GM18870 (cell line): ENCODE results near the gene FGD6.
"Not testable (repeated sequence)": the region's sequence is repeated elsewhere in the genome, so short reads cannot be mapped to it uniquely, and the experiment has no call there.

Source experiments
- ATAC-seq: cut with Tn5 transposase; IDR thresholded peaks from one replicate; pipeline ENCODE4 v1.9.1; 2021; ENCODE audit warnings: moderate library complexity; ENCODE audit not compliant: unreplicated experiment

FGD6 gene

DNA sequence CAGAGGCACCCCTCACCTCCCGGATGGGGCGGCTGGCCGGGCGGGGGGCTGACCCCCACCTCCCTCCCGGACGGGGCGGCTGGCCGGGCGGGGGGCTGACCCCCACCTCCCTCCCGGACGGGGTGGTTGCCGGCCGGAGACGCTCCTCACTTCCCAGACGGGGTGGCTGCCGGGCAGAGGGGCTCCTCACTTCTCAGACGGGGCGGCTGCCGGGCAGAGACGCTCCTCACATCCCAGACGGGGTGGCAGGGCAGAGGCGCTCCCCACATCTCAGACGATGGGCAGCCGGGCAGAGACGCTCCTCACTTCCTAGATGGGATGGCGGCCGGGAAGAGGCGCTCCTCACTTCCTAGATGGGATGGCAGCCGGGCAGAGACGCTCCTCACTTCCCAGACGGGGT, 18.4 kb upstream of the FGD6 start:
- not testable (repeated sequence) for ATAC-seq

DNA sequence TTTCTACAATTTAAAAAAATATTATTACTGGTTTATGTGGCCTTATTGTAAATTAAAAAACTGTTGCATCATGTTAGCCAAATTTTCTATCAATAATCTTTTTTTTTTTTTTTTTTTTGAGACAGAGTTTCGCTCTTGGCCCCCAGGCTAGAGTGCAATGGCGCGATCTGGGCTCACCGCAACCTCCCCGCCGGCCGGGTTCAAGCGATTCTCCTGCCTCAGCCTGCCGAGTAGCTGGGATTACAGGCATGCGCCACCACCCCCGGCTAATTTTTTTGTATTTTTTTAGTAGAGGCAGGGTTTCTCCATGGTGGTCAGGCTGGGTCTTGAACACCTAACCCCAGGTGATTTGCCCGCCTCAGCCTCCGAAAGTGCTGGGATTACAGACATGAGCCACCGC, 16.9 kb upstream of the FGD6 start:
- ATAC-seq = not testable (repeated sequence)

DNA sequence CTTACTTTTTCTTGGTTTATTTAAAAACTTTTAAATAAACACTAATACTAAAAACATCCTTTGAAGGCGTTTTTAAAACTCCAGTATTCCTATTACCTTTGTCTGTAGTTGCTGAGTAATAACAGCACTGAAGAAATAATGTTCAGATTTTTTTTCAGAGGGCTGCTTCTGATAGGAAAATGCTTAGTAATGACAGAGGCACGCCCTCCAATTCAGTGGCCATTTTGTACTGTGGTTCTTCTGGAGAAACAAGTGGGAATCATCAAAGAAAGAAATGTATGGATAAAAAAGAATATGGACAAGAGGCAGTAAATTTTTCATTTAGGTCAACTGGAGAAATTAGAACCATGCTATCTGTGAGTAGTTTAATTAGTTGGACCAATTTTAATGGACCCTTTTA, 13.9 kb upstream of the FGD6 start:
- no peak for ATAC-seq

DNA sequence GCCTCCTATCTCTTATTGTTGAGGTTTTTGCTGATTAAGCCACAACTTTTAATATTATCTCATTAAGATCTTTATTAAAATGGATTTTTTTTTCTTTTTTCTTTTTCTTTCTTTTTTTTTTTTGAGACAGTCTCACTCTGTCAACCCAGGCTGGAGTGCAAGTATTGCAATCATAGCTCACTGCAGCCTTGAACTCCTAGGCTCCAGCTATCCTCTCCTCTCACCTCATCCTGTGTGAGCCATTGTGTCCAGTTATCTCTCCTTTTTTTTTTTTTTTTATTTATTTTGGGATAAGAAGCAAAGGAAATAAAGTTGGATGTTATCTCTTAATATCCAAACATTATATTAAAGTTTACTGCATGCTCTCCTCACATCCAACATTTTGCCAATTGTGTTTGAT, 13.0 kb upstream of the FGD6 start:
- no peak for ATAC-seq

GRCh38 chr12:95229636-95230035, 12.4 kb upstream of the FGD6 start:
- no peak for ATAC-seq

- ATAC-seq = no peak
Measured at GRCh38 chr12:95228617-95229016, 11.3 kb upstream of the FGD6 start.

DNA sequence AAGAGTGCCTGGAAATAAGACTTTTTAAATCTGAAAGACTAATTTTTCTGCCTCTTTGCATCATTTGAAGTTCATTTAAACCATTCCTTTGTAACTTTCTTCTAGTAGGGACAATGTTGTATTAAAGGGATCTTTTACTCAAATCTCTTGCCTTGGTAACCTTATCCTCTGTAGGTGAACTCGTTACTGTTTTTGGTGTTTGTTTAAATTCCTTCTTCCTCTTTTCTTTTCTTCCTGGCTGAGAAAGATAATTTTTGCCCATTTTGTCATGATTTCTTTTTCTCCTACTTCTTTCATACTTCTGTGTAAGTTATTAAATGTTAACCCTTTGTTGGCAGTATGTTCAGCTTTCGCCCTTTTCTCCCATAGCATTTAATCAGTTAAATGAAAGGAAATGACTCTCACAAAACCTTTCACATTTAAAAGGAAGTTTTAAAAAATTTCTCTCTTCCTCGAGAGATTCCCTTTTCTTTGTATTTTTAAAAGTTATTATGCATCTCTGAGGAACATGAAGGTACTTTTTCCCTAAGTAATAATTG, 10.6 kb upstream of the FGD6 start:
- ATAC-seq = no peak

- ATAC-seq = no peak
Measured at GRCh38 chr12:95225645-95226212, 8.5 kb upstream of the FGD6 start.

- no peak for ATAC-seq
Measured at GRCh38 chr12:95224202-95225170, 7.2 kb upstream of the FGD6 start.

- ATAC-seq = no peak
Measured at GRCh38 chr12:95220726-95221125, 3.5 kb upstream of the FGD6 start.

DNA sequence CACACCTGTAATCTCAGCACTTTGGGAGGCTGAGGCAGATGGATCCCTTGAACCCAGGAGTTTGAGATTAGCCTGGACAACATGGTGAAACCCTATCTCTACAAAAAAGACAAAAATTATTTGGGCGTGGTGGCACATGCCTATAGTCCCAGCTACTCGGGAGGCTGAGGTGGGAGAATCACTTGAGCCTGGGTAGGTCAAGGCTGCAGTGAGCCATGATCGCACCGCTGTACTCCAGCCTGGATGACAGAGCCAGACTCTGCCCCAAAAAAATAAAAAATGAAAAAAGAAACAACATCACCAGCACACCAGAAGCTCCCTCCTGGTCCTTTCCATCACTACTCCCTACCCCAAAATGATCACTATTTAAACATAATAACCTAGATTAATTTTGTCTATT, 2.9 kb upstream of the FGD6 start:
- ATAC-seq = no peak

DNA sequence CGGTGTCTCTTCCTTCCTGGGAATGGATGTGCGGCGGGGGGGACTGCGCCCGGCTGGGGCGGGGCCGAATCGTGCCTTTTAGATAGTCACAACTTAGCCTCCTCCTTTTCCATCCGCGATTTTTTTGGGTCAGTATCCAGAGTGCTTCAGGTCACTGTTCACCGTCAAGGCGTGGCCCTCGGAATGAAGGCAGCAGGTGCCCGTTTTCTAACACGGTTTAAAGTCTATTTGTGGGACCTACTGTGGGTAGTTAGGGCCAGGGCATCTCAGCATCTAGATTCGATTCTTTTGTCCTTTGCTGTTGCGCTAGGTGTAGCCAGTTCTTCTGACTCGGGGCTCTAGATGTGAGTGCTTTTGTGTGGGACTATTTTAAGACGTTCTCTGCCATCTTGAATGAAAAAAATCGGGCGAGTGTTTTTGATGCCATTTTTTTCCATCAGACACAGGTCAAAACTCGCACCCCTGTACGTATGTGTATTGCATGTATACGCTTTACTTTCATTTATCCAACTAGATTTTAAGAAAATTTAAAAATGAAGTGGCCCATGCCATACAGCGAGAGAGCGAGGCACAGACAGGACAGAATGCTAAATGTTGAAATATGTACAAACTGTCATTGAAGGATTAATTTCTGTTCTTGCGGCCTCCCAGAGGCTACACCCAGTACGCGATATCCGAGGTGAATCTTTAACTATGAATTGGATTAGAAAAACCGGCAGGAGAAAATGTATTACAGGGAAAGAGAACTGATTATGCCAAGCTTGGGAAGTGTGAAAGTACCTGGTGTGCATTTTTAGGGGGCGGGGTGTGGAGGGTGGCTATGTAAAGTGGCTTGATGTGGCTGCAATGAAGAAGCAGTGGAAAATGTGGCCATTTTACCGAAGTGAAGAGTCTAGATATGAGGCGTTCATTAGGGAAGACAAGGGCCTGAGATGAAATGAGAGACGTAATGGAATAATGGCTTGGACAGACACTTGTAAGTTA, 1.2 kb upstream of the FGD6 start:
- no peak for ATAC-seq

- ATAC-seq = peak; percentile 2
Measured at GRCh38 chr12:95216711-95217376, 423 bp downstream of the FGD6 start.

GRCh38 chr12:95215949-95216348, 1.3 kb downstream of the FGD6 start:
- no peak for ATAC-seq

DNA sequence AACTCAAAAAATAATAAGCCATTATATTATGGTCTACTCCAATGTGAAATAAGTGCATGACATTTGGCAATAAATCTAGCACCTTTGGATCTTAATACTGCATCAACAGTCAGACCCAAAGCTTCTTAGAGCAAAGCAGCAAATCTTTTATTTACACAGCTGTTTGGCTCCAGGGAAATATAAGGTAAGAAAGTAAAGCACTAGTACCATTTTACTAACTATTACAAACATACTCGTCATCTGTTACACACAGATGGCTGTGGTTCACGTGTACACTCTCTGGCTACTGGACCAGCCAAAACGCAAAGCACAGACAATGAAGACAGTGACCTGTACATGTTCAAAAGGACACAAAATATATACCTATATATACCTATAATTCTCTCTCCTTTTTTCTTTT, 2.8 kb downstream of the FGD6 start:
- no peak for ATAC-seq

DNA sequence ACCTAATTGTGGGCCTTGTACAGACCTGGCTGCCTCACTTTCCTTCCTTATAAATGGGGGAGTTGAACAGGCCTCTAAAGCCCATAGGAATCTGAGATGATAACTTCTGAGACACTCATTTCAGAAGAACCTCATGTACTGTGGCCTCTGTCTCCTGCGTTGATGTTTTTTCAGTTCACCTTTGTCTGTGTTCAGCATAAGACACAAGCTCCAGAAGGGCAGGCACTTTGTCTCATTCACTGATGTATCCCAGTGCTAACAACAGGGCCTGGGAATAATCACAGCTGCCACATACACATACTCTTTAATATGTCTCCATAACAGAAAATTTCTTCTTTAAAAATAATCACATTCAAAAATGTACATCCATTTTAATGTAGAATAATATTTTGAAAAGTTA, 3.3 kb downstream of the FGD6 start:
- ATAC-seq = no peak

- ATAC-seq = no peak
Measured at GRCh38 chr12:95213119-95213518, 4.1 kb downstream of the FGD6 start.

DNA sequence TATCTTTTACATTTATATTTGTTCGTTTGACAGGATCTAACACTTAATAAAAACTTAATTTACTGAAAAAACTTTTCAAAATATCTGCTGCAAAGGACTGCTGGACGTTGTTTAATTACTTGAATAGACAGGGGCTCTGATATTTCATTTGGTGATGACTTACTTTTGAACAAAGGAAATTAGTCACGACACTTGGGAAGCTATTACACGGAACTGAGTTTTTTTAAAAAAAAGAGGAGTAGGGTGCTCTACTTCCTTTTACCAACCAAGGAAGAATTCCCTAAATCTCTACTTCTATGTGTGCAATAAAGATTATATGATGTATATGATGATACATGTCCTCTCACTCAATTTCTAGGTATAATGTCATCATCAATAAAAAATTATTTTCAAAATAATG, 4.7 kb downstream of the FGD6 start:
- ATAC-seq = no peak

DNA sequence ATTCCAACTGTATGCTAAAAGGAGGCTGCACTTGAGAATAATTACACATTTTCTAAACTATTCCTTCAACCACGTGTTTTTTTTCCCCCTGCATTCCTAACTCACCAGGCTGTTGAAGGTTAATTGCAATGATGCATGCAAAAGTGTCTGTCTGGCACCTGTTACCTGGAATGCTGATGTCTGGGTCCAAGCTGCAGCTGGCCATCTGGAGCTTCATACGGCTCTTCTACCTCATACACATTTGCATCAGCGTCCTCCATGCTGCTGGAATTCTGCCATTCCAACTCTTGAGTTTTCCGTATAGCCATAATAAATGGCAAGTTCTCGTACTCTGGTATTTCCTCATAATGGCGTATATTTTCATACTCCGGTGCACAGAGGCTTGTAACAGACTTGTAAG, 8.6 kb downstream of the FGD6 start:
- ATAC-seq = no peak

DNA sequence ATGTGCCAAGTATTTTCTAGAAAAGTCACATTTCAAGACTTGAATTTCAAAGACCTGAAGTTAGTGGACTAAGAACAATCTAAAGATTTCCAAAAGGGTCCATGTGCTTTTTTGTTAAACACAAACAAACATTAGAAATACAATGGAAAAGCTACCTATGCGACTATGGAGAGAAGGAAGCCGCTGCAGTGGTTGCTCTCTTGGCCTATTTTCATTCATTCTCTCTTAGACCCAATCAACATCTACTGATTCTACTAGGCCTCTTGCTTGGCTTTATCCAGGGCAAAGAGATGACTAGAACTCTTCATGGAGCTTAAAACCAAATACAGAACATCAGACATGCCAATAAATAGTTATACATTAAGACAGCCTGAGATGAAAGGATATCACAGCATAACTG, 9.9 kb downstream of the FGD6 start:
- no peak for ATAC-seq

DNA sequence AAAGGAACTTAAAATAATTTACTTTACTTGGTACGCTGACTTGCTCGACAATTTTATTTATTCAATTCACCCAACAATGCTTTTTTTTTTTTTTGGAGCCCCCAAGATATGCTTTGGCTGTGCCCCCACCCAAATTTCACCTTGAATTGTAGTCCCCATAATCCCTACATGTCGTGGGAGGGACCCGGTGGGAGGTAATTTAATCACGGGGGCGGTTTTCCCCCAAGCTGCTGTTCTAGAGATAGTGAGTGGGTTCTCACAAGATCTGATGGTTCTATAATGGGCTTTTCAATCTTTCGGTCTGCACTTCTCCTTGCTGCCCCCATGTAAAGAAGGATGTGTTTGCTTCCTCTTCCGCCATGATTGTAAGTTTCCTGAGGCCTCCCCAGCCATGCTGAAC, 10.4 kb downstream of the FGD6 start:
- no peak for ATAC-seq
